ENCODE data around the gene UGCG. TPM values are rescaled to one million over a fixed set of nuclear protein-coding genes. Genes with fewer than 3 reads are reported as not detected.

UGCG gene
- total and polyA plus RNA-seq, 9 of the 15 experiments (the other 6 are each of a cell fraction or from before 2014, with no cell fraction given), result 20.0 to 40.3 (median 29.2) TPM

DNA sequence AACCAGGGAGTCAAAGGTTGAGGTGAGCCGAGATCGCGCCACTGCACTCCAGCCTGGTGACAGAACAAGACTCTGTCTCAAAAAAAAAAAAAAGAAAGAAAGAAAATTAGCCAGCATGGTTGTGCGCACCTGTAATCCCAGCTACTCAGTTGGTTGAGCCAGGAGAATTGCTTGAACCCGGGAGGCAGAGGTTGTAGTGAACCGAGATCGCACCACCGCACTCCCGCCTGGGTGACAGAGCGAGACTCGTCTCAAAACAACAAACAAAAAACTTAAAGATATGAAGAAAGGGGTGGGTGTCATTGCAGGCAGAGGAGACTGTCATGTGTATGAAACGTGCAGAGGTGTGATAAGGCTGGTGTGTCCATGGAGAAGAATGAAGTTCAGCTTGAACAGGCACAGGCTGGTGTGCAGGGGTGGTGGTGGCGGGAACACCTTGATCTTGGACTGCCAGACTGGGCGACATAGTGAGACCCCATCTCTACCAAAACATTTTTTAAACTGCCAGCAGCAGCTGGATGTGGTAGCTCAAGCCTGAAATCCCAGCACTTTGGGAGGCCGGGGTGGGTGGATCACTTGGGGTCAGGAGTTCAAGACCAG lies 69.6 kb downstream of the UGCG start (continued):
- TF ChIP-seq, protein P1, sequence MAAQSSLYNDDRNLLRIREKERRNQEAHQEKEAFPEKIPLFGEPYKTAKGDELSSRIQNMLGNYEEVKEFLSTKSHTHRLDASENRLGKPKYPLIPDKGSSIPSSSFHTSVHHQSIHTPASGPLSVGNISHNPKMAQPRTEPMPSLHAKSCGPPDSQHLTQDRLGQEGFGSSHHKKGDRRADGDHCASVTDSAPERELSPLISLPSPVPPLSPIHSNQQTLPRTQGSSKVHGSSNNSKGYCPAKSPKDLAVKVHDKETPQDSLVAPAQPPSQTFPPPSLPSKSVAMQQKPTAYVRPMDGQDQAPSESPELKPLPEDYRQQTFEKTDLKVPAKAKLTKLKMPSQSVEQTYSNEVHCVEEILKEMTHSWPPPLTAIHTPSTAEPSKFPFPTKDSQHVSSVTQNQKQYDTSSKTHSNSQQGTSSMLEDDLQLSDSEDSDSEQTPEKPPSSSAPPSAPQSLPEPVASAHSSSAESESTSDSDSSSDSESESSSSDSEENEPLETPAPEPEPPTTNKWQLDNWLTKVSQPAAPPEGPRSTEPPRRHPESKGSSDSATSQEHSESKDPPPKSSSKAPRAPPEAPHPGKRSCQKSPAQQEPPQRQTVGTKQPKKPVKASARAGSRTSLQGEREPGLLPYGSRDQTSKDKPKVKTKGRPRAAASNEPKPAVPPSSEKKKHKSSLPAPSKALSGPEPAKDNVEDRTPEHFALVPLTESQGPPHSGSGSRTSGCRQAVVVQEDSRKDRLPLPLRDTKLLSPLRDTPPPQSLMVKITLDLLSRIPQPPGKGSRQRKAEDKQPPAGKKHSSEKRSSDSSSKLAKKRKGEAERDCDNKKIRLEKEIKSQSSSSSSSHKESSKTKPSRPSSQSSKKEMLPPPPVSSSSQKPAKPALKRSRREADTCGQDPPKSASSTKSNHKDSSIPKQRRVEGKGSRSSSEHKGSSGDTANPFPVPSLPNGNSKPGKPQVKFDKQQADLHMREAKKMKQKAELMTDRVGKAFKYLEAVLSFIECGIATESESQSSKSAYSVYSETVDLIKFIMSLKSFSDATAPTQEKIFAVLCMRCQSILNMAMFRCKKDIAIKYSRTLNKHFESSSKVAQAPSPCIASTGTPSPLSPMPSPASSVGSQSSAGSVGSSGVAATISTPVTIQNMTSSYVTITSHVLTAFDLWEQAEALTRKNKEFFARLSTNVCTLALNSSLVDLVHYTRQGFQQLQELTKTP (IDR thresholded peaks at IDR 0.05; ENCODE audit: low read depth in 1 of 2, partially characterized antibody in 2 of 2), result peak in 1 of 2 experiments; percentile 38
- TF ChIP-seq MTA2 (IDR thresholded peaks at IDR 0.05; ENCODE audit: low read depth), result peak; percentile 59
- TF ChIP-seq, protein P2, sequence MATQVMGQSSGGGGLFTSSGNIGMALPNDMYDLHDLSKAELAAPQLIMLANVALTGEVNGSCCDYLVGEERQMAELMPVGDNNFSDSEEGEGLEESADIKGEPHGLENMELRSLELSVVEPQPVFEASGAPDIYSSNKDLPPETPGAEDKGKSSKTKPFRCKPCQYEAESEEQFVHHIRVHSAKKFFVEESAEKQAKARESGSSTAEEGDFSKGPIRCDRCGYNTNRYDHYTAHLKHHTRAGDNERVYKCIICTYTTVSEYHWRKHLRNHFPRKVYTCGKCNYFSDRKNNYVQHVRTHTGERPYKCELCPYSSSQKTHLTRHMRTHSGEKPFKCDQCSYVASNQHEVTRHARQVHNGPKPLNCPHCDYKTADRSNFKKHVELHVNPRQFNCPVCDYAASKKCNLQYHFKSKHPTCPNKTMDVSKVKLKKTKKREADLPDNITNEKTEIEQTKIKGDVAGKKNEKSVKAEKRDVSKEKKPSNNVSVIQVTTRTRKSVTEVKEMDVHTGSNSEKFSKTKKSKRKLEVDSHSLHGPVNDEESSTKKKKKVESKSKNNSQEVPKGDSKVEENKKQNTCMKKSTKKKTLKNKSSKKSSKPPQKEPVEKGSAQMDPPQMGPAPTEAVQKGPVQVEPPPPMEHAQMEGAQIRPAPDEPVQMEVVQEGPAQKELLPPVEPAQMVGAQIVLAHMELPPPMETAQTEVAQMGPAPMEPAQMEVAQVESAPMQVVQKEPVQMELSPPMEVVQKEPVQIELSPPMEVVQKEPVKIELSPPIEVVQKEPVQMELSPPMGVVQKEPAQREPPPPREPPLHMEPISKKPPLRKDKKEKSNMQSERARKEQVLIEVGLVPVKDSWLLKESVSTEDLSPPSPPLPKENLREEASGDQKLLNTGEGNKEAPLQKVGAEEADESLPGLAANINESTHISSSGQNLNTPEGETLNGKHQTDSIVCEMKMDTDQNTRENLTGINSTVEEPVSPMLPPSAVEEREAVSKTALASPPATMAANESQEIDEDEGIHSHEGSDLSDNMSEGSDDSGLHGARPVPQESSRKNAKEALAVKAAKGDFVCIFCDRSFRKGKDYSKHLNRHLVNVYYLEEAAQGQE (IDR thresholded peaks at IDR 0.05; ENCODE audit: borderline replicate concordance), result peak; percentile 44
- TF ChIP-seq, protein P2 (CRISPR knock-in tag; IDR thresholded peaks at IDR 0.05; ENCODE audit: low read depth), result no peak
- TF ChIP-seq CTBP1 (IDR thresholded peaks at IDR 0.05; ENCODE audit: borderline replicate concordance), result no peak
- TF ChIP-seq HDAC1 (IDR thresholded peaks at IDR 0.05), result peak in 1 of 2 experiments; percentile 47; a peak in 1 of 4 replicates
- TF ChIP-seq, protein P3, sequence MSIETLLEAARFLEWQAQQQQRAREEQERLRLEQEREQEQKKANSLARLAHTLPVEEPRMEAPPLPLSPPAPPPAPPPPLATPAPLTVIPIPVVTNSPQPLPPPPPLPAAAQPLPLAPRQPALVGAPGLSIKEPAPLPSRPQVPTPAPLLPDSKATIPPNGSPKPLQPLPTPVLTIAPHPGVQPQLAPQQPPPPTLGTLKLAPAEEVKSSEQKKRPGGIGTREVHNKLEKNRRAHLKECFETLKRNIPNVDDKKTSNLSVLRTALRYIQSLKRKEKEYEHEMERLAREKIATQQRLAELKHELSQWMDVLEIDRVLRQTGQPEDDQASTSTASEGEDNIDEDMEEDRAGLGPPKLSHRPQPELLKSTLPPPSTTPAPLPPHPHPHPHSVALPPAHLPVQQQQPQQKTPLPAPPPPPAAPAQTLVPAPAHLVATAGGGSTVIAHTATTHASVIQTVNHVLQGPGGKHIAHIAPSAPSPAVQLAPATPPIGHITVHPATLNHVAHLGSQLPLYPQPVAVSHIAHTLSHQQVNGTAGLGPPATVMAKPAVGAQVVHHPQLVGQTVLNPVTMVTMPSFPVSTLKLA (conservative IDR thresholded peaks at IDR 0.05), result 0 out of 4 replicates have a peak, but pooled peaks of 1 of the 2 experiments have one; percentile 35
- TF ChIP-seq EGR1 (conservative IDR thresholded peaks at IDR 0.05), result peak; percentile 20; the same call in 1 of the 2 replicates
- TF ChIP-seq, protein P4, sequence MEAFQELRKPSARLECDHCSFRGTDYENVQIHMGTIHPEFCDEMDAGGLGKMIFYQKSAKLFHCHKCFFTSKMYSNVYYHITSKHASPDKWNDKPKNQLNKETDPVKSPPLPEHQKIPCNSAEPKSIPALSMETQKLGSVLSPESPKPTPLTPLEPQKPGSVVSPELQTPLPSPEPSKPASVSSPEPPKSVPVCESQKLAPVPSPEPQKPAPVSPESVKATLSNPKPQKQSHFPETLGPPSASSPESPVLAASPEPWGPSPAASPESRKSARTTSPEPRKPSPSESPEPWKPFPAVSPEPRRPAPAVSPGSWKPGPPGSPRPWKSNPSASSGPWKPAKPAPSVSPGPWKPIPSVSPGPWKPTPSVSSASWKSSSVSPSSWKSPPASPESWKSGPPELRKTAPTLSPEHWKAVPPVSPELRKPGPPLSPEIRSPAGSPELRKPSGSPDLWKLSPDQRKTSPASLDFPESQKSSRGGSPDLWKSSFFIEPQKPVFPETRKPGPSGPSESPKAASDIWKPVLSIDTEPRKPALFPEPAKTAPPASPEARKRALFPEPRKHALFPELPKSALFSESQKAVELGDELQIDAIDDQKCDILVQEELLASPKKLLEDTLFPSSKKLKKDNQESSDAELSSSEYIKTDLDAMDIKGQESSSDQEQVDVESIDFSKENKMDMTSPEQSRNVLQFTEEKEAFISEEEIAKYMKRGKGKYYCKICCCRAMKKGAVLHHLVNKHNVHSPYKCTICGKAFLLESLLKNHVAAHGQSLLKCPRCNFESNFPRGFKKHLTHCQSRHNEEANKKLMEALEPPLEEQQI (IDR thresholded peaks at IDR 0.05), result 0 out of 2 replicates have a peak, but pooled peaks have one; percentile 30
